ENCODE results near the gene WTAP. TPM values are rescaled to one million over a fixed set of nuclear protein-coding genes. Genes with fewer than 3 reads are reported as not detected.
A peak's percentile ranks its signal among the peaks of the same experiment; 100 is the strongest.

WTAP gene
- total and polyA plus RNA-seq, 2 of the 4 experiments (the other 2 are of a cell fraction): 30.2 to 92.3 TPM

- TF ChIP-seq MAZ (IDR thresholded peaks at IDR 0.05; ENCODE audit: borderline replicate concordance, low read depth, low read length) (peak; percentile 50; the same call in 1 of the 2 replicates), POLR2A (IDR thresholded peaks at IDR 0.05; ENCODE audit: low read depth, low read length) (peak; percentile 39; the same call in 1 of the 2 replicates), SMC3 (IDR thresholded peaks at IDR 0.05; ENCODE audit: low read depth, low read length) (no peak), FOS (IDR thresholded peaks at IDR 0.05; ENCODE audit: low read depth, low read length) (peak; percentile 79), RFX5 (IDR thresholded peaks at IDR 0.05; ENCODE audit: low read depth, low read length) (peak; percentile 46; the same call in 1 of the 2 replicates), MXI1 (IDR thresholded peaks at IDR 0.05; ENCODE audit: borderline replicate concordance, low read depth, low read length) (no peak; the same call in 1 of the 2 replicates), CEBPB (IDR thresholded peaks at IDR 0.05; ENCODE audit: low read depth, low read length) (no peak), MAFK (IDR thresholded peaks at IDR 0.05; ENCODE audit: low read depth, low read length) (no peak)
These were observed 34.8 kb downstream of the WTAP start, which contains the start of gene ACAT2 (continued) for GRCh38 chr6:159761873-159762680.
